Stomach smooth muscle (tissue), 2 donors: ENCODE results near the gene GUCA1C.

ENCODE experiments used
- H3K27ac ChIP-seq: one replicate; pipeline ENCODE4 v1.7.0; 2013; ENCODE audit warnings: mild to moderate bottlenecking, low read length, inconsistent platforms
- H3K27me3 ChIP-seq, 2 donors: one replicate each; pipeline ENCODE4 v1.7.0; 2013; ENCODE audit warnings: low read length in 2 of 2; ENCODE audit not compliant: insufficient read depth in 2 of 2, control insufficient read depth in 1 of 2
- H3K36me3 ChIP-seq, 2 donors: one replicate each; pipeline ENCODE4 v1.7.0; 2013; ENCODE audit warnings: low read length in 2 of 2; ENCODE audit not compliant: control insufficient read depth in 2 of 2, insufficient read depth in 2 of 2
- H3K4me1 ChIP-seq: one replicate; pipeline ENCODE4 v1.7.0; 2013; ENCODE audit warnings: low read length; ENCODE audit not compliant: control insufficient read depth, insufficient read depth
- H3K4me3 ChIP-seq, 2 donors: one replicate each; pipeline ENCODE4 v1.7.0; 2013; ENCODE audit warnings: low read length in 2 of 2
- H3K9ac ChIP-seq, 2 donors: one replicate each; pipeline ENCODE4 v1.7.0; 2013; ENCODE audit warnings: low read length in 2 of 2, mild to moderate bottlenecking in 1 of 2
- H3K9me3 ChIP-seq, 2 donors: one replicate each; pipeline ENCODE4 v1.7.0; 2013; ENCODE audit warnings: low read length in 2 of 2; ENCODE audit not compliant: control insufficient read depth in 2 of 2
- donor health status: healthy.
- donor health status: Pancreatic carcinoma.

Gene GUCA1C

GRCh38 chr3:108951820-108952501 lies 1.7 kb downstream of the GUCA1C start:
- H3K27ac ChIP-seq, result no peak overlapping the region

DNA sequence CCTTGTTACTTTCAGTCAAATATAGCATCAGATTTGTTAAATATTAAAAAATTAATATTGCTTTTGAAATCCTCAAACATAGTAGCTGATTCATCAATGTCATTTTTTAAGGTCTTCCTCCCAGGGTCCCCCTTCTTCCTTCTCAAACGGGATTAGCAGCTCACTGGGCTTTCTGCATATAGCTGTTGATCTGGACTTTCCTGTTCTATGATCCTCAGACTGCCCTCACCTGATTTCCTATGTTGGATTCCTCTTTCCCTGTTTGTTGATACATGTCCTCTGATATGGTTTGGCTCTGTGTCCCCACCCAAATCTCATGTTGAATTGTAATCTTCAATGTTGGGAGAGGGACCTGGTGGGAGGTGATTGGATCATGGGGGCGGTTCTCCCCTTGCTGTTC lies 5.8 kb downstream of the GUCA1C start:
- H3K9ac ChIP-seq, result no peak overlapping the region
- H3K27ac ChIP-seq, result no peak overlapping the region
- H3K36me3 ChIP-seq, result no peaks in the 10 kb centered on the region
- no peaks in the 10 kb centered on the region for H3K4me1 ChIP-seq
- no peaks in the 10 kb centered on the region for H3K9me3 ChIP-seq
- no peaks in the 10 kb centered on the region for H3K27me3 ChIP-seq
- no peak overlapping the region for H3K4me3 ChIP-seq

More at GRCh38 chr3:108951820-108952501, 1.7 kb downstream of the GUCA1C start:
- Histone ChIP-seq H3K4me3 (no peak overlapping the region), H3K36me3 (no peaks in the 10 kb centered on the region), H3K27me3 (no peaks in the 10 kb centered on the region), H3K9ac (no peak overlapping the region), H3K9me3 (no peaks in the 10 kb centered on the region), H3K4me1 (no peaks in the 10 kb centered on the region)

DNA sequence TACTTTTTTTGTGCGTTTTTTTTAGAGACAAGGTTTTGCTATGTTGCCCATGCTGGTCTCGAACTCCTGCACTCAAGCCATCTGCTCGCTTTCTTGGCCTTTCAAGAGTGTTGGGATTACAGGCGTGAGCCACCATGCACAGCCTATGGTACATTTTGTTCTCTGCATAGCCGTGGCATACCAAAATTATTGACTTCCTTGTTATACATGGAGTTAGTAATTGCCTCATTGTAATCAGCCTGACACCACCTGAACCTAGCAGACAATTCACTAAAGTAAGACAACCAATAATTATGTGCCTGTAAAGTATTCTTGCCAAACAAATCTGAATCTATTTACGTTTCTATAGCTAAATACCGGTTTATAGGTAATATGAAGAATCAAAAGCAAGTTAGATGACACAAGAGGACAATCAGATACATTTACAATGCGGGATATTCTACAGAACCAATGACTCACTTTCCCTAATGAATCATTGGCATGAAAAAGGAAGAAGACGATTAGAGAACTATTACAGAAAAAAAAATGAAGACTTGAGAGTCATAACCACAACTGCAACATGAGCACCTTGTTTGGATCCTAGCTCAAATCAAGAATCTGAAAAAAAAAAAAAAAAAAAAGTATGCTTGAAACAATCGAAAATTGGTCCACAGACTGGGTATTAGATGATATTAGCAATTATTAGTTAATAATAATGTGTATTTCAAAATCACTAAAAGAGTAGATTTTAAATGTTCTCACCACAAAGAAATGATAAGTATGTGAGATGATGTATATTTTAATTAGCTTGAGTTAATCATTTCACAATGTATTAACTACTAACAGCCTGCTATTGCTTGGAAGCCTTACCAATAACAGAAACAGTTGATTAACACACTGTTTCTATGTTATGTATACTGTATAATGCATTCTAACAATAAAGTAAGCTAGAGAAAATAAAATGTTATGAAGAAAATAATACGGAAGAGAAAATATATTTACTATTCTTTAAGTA lies 7.1 kb downstream of the GUCA1C start:
- H3K4me3 ChIP-seq, result no peak overlapping the region
- H3K9ac ChIP-seq, result no peak overlapping the region
- no peaks in the 10 kb centered on the region for H3K4me1 ChIP-seq
- no peaks in the 10 kb centered on the region for H3K27me3 ChIP-seq
- no peaks in the 10 kb centered on the region for H3K36me3 ChIP-seq
- no peak overlapping the region for H3K27ac ChIP-seq
- H3K9me3 ChIP-seq, result no peaks in the 10 kb centered on the region

GRCh38 chr3:108940568-108941263 lies 13.0 kb downstream of the GUCA1C start:
- no peaks in the 10 kb centered on the region for H3K9me3 ChIP-seq
- H3K4me1 ChIP-seq, result no peaks in the 10 kb centered on the region
- no peak overlapping the region for H3K9ac ChIP-seq
- no peaks in the 10 kb centered on the region for H3K36me3 ChIP-seq
- no peaks in the 10 kb centered on the region for H3K27me3 ChIP-seq
- H3K4me3 ChIP-seq, result no peak overlapping the region
- no peak overlapping the region for H3K27ac ChIP-seq

- Histone ChIP-seq H3K27me3 (no peaks in the 10 kb centered on the region), H3K4me3 (no peak overlapping the region), H3K9me3 (no peaks in the 10 kb centered on the region), H3K9ac (no peak overlapping the region), H3K4me1 (no peaks in the 10 kb centered on the region), H3K36me3 (no peaks in the 10 kb centered on the region), H3K27ac (no peak overlapping the region)
Measured at GRCh38 chr3:108940166-108940565, 13.5 kb downstream of the GUCA1C start.

DNA sequence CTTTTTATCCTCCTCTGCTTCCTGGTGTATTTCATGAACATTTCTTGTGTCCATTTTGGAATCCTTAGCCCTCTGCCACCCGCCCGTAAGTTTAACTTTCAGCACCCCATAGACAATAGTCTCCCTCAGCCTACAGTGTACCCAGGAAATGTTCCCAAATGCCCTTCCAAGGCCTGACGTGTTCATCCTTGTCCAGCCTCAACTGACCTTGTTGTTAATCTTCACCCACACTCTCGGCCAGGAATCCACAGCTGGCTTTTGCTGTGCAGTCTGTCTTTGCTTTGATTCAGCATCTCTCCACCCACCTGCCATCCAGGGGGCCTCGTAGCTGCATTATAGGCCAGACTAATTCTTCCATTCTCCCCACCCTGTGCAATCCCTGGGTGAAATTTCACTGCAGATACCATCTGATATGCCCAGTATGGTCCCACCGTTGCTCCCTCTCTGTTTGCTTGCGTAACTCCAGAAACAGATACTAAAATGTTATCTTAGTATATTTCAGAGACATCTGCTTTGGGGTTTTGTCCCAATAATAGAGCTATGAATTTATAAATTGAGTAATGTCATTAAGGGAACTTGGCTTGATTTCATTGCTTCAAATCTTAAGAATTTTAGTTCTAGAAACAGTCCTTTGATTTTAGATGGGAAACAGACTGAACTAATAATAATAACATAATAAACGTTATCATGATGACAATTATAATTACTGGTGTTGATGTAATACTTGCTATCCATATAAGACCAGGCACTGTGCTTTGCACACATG lies 16.6 kb downstream of the GUCA1C start:
- no peak overlapping the region for H3K9ac ChIP-seq
- no peaks in the 10 kb centered on the region for H3K27me3 ChIP-seq
- no peaks in the 10 kb centered on the region for H3K9me3 ChIP-seq
- H3K4me1 ChIP-seq, result no peaks in the 10 kb centered on the region
- no peaks in the 10 kb centered on the region for H3K36me3 ChIP-seq
- H3K27ac ChIP-seq, result no peak overlapping the region
- H3K4me3 ChIP-seq, result no peak overlapping the region

DNA sequence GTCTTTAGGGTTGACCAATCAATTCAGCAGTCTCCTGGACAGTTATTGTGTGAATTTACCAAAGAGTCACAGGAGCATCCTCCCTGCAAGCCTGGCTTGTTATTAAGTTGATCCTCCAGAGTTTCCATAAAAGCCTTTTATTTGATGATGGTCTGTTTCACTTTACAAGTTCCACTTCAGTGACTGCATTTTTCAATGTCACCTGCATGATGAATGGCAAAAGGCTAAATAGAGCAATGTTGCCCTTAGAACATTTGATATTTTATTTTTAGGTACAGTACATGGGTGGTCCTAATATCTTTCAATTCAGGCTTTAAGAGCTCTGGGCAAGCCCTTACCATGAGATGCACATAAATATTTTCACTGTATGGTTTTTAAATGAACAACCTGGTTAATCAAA lies 22.6 kb downstream of the GUCA1C start:
- Histone ChIP-seq H3K4me1 (no peaks in the 10 kb centered on the region), H3K9ac (no peak overlapping the region), H3K27me3 (no peaks in the 10 kb centered on the region), H3K4me3 (no peak overlapping the region), H3K27ac (no peak overlapping the region), H3K9me3 (no peaks in the 10 kb centered on the region), H3K36me3 (no peaks in the 10 kb centered on the region)

DNA sequence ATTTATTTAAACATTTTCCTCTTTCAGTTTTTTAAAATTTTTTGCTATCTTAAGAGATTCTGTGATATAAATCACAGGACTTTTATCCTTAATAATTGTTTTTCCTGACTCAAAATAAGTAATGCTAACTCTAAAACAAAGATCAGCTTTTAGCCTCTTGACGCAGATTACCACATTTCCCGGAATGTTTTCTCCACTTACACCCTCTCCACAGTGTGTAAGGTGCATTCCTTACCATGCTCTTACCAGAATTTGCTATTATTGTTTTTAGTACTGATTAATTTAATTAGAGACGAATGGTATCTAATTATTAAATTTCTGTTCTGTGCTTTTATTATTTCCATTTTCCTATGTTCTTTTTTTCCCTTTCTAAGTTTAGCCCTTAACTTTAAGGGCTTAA lies 34.8 kb downstream of the GUCA1C start:
- Histone ChIP-seq H3K36me3 (no peaks in the 10 kb centered on the region), H3K4me3 (no peak overlapping the region), H3K4me1 (no peaks in the 10 kb centered on the region), H3K27ac (no peak overlapping the region), H3K9me3 (no peaks in the 10 kb centered on the region), H3K9ac (no peak overlapping the region), H3K27me3 (no peaks in the 10 kb centered on the region)

DNA sequence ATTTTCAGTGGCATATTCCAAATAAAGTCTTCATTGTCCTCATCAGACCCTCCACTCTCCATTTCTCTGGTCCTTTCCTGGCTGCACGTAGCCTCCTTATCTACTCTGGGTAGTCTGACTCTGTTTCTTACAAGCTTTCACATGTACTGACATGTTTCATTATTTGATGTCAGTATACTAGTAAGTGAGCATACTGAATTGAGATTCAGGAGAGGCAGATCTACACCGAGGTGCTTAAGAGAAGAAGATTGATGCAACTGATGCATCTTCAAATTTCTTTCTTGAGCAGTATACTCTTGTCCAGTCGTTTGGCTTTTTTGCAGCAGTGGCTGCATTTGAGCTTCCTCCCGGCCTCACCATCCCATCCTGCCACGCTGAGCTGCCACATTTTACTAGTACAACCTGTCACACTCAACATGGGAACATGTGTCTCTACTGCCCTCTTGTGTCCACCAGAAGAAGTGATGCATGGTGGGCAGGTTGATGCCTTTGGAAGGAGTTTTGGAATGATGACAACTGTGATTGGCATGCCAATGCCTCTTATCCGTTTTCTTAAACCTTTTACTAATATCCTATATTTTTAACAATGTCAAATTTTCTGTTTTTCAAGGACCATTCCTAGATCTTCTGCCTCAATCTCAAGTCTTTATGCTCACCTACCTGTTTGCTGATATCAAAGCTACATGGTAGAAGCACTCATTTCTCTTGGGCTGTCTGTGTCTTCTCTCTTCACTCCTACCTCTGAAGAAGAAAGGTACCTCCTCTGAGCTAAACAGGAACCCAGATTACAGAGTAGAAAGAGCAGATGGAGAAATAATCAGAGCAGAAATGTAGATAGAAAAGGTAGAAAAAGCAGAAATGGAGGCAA lies 38.7 kb downstream of the GUCA1C start:
- no peaks in the 10 kb centered on the region for H3K27me3 ChIP-seq
- no peak overlapping the region for H3K27ac ChIP-seq
- H3K9ac ChIP-seq, result no peak overlapping the region
- H3K4me1 ChIP-seq, result no peaks in the 10 kb centered on the region
- H3K4me3 ChIP-seq, result no peak overlapping the region
- no peaks in the 10 kb centered on the region for H3K9me3 ChIP-seq
- H3K36me3 ChIP-seq, result no peaks in the 10 kb centered on the region
